ENCODE data around the gene SLC43A3. TPM values are rescaled to one million over a fixed set of nuclear protein-coding genes. Genes with fewer than 3 reads are reported as not detected.

The SLC43A3 gene
- total and polyA plus RNA-seq, 9 of the 15 experiments (the other 6 are each of a cell fraction or from before 2014, with no cell fraction given): 63.7 to 281 (median 139) TPM

DNA sequence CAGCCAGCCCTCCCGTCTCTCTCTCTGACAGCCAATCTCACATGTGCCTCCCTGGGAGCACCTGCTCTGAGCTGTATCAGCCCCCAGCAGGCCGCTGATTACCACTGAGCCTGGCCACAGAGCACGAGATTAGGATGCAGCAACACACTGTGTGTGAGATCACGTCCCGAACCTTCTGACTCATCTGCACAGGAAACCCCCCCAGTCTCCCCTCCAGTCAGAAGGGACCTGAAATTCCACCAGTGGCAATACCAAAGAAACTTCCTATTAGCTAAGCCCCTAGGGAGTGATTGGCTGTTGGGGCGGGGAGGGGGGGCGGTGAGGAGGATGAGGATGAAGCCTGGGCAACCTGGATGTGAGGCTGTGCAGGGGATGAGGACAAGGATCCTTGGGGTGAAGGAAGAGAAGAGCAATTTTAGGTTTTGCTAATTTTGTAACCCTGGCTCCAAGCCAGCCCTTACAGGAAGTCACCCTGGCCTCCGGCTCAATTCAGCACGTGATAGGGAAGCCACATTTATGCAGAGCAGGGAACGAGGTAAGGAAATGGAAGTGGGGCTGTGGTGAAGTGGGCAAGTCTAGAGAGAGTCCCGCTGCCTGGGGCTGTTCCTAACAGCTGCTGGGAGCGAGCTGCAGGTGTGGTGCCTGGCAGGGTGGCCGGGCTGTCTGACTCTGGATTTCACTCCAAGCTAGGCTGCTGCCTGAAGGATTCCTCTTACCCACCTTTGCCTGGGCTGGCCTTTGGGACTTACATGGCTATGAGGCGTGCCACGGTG lies 1.9 kb downstream of the SLC43A3 start (continued):
- TF ChIP-seq, protein P1, sequence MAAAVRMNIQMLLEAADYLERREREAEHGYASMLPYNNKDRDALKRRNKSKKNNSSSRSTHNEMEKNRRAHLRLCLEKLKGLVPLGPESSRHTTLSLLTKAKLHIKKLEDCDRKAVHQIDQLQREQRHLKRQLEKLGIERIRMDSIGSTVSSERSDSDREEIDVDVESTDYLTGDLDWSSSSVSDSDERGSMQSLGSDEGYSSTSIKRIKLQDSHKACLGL (CRISPR knock-in tag; IDR thresholded peaks at IDR 0.05; ENCODE audit: borderline replicate concordance, poor library complexity, severe bottlenecking): peak; percentile 27
- TF ChIP-seq ZNF644 (tag; IDR thresholded peaks at IDR 0.05; ENCODE audit: low read depth) (peak; percentile 92), ZZZ3 (IDR thresholded peaks at IDR 0.05) (no peak), ZNF589 (CRISPR knock-in tag; IDR thresholded peaks at IDR 0.05; ENCODE audit: low read depth) (peak; percentile 98), EGR1 (conservative IDR thresholded peaks at IDR 0.05) (no peak), ZNF316 (IDR thresholded peaks at IDR 0.05) (no peak), CHD4 (IDR thresholded peaks at IDR 0.05; ENCODE audit: insufficient read depth, insufficient replicate concordance, low read depth, low read length, poor library complexity, severe bottlenecking) (no peak), ZNF174 (CRISPR knock-in tag; IDR thresholded peaks at IDR 0.05) (no peak; the same call in 1 of the 2 replicates), ARNT (IDR thresholded peaks at IDR 0.05) (peak; percentile 78 to 96; a peak in 3 of 4 replicates), RFX1 (IDR thresholded peaks at IDR 0.05) (no peak), MECOM (CRISPR knock-in tag; IDR thresholded peaks at IDR 0.05) (no peak), MIER1 (IDR thresholded peaks at IDR 0.05; ENCODE audit: low read depth) (no peak), GATAD2A (IDR thresholded peaks at IDR 0.05) (no peak; the same call in 1 of the 2 replicates), DPF2 (IDR thresholded peaks at IDR 0.05) (peak; percentile 98), NR2C2 (CRISPR knock-in tag; IDR thresholded peaks at IDR 0.05) (no peak; the same call in 1 of the 2 replicates), NR2C2 (tag; IDR thresholded peaks at IDR 0.05) (peak; percentile 56; the same call in 1 of the 2 replicates)
- TF ChIP-seq, protein P2, sequence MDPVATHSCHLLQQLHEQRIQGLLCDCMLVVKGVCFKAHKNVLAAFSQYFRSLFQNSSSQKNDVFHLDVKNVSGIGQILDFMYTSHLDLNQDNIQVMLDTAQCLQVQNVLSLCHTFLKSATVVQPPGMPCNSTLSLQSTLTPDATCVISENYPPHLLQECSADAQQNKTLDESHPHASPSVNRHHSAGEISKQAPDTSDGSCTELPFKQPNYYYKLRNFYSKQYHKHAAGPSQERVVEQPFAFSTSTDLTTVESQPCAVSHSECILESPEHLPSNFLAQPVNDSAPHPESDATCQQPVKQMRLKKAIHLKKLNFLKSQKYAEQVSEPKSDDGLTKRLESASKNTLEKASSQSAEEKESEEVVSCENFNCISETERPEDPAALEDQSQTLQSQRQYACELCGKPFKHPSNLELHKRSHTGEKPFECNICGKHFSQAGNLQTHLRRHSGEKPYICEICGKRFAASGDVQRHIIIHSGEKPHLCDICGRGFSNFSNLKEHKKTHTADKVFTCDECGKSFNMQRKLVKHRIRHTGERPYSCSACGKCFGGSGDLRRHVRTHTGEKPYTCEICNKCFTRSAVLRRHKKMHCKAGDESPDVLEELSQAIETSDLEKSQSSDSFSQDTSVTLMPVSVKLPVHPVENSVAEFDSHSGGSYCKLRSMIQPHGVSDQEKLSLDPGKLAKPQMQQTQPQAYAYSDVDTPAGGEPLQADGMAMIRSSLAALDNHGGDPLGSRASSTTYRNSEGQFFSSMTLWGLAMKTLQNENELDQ (CRISPR knock-in tag; IDR thresholded peaks at IDR 0.05; ENCODE audit: borderline replicate concordance): no peak
- TF ChIP-seq, protein P3, sequence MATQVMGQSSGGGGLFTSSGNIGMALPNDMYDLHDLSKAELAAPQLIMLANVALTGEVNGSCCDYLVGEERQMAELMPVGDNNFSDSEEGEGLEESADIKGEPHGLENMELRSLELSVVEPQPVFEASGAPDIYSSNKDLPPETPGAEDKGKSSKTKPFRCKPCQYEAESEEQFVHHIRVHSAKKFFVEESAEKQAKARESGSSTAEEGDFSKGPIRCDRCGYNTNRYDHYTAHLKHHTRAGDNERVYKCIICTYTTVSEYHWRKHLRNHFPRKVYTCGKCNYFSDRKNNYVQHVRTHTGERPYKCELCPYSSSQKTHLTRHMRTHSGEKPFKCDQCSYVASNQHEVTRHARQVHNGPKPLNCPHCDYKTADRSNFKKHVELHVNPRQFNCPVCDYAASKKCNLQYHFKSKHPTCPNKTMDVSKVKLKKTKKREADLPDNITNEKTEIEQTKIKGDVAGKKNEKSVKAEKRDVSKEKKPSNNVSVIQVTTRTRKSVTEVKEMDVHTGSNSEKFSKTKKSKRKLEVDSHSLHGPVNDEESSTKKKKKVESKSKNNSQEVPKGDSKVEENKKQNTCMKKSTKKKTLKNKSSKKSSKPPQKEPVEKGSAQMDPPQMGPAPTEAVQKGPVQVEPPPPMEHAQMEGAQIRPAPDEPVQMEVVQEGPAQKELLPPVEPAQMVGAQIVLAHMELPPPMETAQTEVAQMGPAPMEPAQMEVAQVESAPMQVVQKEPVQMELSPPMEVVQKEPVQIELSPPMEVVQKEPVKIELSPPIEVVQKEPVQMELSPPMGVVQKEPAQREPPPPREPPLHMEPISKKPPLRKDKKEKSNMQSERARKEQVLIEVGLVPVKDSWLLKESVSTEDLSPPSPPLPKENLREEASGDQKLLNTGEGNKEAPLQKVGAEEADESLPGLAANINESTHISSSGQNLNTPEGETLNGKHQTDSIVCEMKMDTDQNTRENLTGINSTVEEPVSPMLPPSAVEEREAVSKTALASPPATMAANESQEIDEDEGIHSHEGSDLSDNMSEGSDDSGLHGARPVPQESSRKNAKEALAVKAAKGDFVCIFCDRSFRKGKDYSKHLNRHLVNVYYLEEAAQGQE (IDR thresholded peaks at IDR 0.05; ENCODE audit: borderline replicate concordance): peak; percentile 77; the same call in 1 of the 2 replicates
- TF ChIP-seq, protein P3 (CRISPR knock-in tag; IDR thresholded peaks at IDR 0.05; ENCODE audit: low read depth): no peak

Measured in K562 (cell line).